Panc1 (cell line): Measurements from ENCODE around the gene SEMA5B. TPM values are rescaled to one million over a fixed set of nuclear protein-coding genes. Genes with fewer than 3 reads are reported as not detected.

Experiments
- ATAC-seq: fragments of 200-7000 bp; cut with Tn5 transposase; 2 replicates; pipeline ENCODE4 v1.9.1; 2020; ENCODE audit warnings: mild to moderate bottlenecking, moderate library complexity
- BruUV-seq: library from RNA; stranded (reverse); fragments of 400-500 nt; replicated peaks from 2 replicates; lab custom pipeline; 2021; lab: Mats Ljungman, UMichigan
- CTCF ChIA-PET: fragments of 300-600 bp; sonication (Branson Sonifier 250); formaldehyde crosslinking; loops from one replicate; lab custom pipeline; 2022; ENCODE audit warnings: antibody characterized with exemption; lab: Charles Lee
- POLR2A ChIA-PET: fragments of 300-600 bp; sonication (Branson Sonifier 250); formaldehyde crosslinking; loops from one replicate; lab custom pipeline; 2022; ENCODE audit warnings: antibody characterized with exemption; lab: Charles Lee
- DNase-seq: peaks from one replicate; pipeline ENCODE4 v3.0.0-alpha.2; 2010; ENCODE audit warnings: low read depth, low spot score
- H3K27ac ChIP-seq: 2 replicates; pipeline ENCODE4 v1.5.1; 2011; ENCODE audit warnings: mild to moderate bottlenecking, low read length, inconsistent platforms
- H3K27me3 ChIP-seq: fragments of 200-500 bp; sonication (Bioruptor generic); 2 replicates; pipeline ENCODE4 v1.6.0; 2014; ENCODE audit warnings: low read length, inconsistent platforms; ENCODE audit not compliant: control insufficient read depth, insufficient read depth
- H3K36me3 ChIP-seq: fragments of 200-500 bp; sonication (Bioruptor generic); 2 replicates; pipeline ENCODE4 v1.5.1; 2014; ENCODE audit warnings: inconsistent platforms, mild to moderate bottlenecking, low read length, moderate library complexity; ENCODE audit not compliant: control insufficient read depth, insufficient read depth
- H3K4me1 ChIP-seq: 2 replicates; pipeline ENCODE4 v1.5.1; 2011; ENCODE audit warnings: inconsistent platforms, mild to moderate bottlenecking, low read length, moderate library complexity; ENCODE audit not compliant: control insufficient read depth, insufficient read depth
- H3K4me3 ChIP-seq, 2 experiments: 2 replicates each; pipeline ENCODE4 v1.5.1; 2011 to 2012; ENCODE audit warnings: low read depth in 2 of 2, low read length in 2 of 2, mild to moderate bottlenecking in 2 of 2, inconsistent platforms in 1 of 2, moderate library complexity in 1 of 2
- H3K9me3 ChIP-seq: fragments of 200-500 bp; sonication (Bioruptor generic); 2 replicates; pipeline ENCODE4 v1.5.1; 2014; ENCODE audit warnings: low read depth, mild to moderate bottlenecking, inconsistent platforms, low read length, moderate library complexity; ENCODE audit not compliant: control insufficient read depth, insufficient read depth
- POLR2AphosphoS5 ChIP-seq: IDR thresholded peaks from 2 replicates; pipeline ENCODE4 v1.6.1; 2012; ENCODE audit warnings: mild to moderate bottlenecking, low read depth, low read length, moderate library complexity
- SIN3A ChIP-seq: IDR thresholded peaks from 2 replicates; pipeline ENCODE4 v1.6.1; 2012; ENCODE audit warnings: low read depth, mild to moderate bottlenecking, low read length, moderate library complexity, borderline replicate concordance; ENCODE audit not compliant: insufficient read depth
- TCF7L2 ChIP-seq: IDR thresholded peaks from 2 replicates; pipeline ENCODE4 v1.6.1; 2011; ENCODE audit warnings: mild to moderate bottlenecking, low read depth, low read length, inconsistent platforms
- in situ Hi-C: cut with HindIII; loops from 2 replicates; pipeline ENCODE4 v1.10.0; 2016; ENCODE audit warnings: low sequenced_read_pairs, low pct_unique_long_range_greater_than_20kb
- intact Hi-C: fragments of 100-400 bp; cut with micrococcal nuclease; formaldehyde crosslinking; loops from one replicate; pipeline ENCODE4 v1.10.0; 2022; ENCODE audit not compliant: unreplicated experiment
- total RNA-seq: library from RNA; stranded (reverse); gene quantifications from one replicate; pipeline ENCODE4 v1.2.1, GENCODE V29; 2021; ENCODE audit not compliant: unreplicated experiment
- TF ChIP-seq, protein P1 (sequence below): fragments of 450-650 bp; IDR thresholded peaks from 2 replicates; pipeline ENCODE4 v1.5.1; 2017; ENCODE audit warnings: mild to moderate bottlenecking
- TF ChIP-seq, protein P2 (sequence below), 2 experiments: IDR thresholded peaks; 2 replicates each; pipeline ENCODE4 v1.6.1; 2011 to 2012; ENCODE audit warnings: low read depth in 2 of 2, control low read depth in 1 of 2, low read length in 1 of 2, mild to moderate bottlenecking in 1 of 2, moderate library complexity in 1 of 2; ENCODE audit not compliant: insufficient read depth in 1 of 2

Gene SEMA5B
- total RNA-seq, 1 experiment from 2014 or later: 1.2 TPM

DNA sequence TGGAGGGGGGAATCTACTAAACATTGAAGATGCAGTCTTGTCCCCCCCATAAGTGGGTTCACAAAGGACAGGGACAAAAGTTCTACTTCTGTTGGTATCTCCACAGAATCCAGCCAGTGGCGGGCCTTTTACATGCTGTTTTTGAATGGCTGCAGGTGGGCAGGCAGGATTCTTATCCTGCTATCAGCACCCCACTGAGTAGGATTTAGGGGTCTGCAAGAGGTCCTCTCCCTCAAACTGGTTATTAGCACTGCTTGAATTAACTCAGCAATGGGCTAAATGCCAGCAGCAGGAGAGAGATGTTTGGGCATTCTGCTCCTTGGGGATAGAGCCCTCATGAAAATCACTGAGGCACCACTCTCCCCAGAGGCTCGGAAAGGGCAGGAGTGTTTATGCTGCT lies 40.3 kb downstream of the SEMA5B start:
- Histone ChIP-seq H3K9me3 (no peaks in the 10 kb centered on the region), H3K27me3 (peaks cover 36% of the 10 kb centered on the region), H3K36me3 (no peaks in the 10 kb centered on the region), H3K4me3 (no peak overlapping the region), H3K27ac (no peak overlapping the region), H3K4me1 (peaks cover 4% of the 10 kb centered on the region)
- intact Hi-C loops (no loop called here), in situ Hi-C loops (no loop called here)
- BruUV-seq: no TSS peak
- TF ChIP-seq, protein P1, sequence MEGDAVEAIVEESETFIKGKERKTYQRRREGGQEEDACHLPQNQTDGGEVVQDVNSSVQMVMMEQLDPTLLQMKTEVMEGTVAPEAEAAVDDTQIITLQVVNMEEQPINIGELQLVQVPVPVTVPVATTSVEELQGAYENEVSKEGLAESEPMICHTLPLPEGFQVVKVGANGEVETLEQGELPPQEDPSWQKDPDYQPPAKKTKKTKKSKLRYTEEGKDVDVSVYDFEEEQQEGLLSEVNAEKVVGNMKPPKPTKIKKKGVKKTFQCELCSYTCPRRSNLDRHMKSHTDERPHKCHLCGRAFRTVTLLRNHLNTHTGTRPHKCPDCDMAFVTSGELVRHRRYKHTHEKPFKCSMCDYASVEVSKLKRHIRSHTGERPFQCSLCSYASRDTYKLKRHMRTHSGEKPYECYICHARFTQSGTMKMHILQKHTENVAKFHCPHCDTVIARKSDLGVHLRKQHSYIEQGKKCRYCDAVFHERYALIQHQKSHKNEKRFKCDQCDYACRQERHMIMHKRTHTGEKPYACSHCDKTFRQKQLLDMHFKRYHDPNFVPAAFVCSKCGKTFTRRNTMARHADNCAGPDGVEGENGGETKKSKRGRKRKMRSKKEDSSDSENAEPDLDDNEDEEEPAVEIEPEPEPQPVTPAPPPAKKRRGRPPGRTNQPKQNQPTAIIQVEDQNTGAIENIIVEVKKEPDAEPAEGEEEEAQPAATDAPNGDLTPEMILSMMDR: no peak
- TF ChIP-seq TCF7L2 (no peak), POLR2AphosphoS5 (no peak), SIN3A (no peak)
- TF ChIP-seq, protein P2, sequence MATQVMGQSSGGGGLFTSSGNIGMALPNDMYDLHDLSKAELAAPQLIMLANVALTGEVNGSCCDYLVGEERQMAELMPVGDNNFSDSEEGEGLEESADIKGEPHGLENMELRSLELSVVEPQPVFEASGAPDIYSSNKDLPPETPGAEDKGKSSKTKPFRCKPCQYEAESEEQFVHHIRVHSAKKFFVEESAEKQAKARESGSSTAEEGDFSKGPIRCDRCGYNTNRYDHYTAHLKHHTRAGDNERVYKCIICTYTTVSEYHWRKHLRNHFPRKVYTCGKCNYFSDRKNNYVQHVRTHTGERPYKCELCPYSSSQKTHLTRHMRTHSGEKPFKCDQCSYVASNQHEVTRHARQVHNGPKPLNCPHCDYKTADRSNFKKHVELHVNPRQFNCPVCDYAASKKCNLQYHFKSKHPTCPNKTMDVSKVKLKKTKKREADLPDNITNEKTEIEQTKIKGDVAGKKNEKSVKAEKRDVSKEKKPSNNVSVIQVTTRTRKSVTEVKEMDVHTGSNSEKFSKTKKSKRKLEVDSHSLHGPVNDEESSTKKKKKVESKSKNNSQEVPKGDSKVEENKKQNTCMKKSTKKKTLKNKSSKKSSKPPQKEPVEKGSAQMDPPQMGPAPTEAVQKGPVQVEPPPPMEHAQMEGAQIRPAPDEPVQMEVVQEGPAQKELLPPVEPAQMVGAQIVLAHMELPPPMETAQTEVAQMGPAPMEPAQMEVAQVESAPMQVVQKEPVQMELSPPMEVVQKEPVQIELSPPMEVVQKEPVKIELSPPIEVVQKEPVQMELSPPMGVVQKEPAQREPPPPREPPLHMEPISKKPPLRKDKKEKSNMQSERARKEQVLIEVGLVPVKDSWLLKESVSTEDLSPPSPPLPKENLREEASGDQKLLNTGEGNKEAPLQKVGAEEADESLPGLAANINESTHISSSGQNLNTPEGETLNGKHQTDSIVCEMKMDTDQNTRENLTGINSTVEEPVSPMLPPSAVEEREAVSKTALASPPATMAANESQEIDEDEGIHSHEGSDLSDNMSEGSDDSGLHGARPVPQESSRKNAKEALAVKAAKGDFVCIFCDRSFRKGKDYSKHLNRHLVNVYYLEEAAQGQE (IDR thresholded peaks at IDR 0.05; ENCODE audit: insufficient read depth in 1 of 2, low read depth in 2 of 2, low read length in 1 of 2): no peak
- ChIA-PET POLR2A (no interaction called here), CTCF (no interaction called here)
- no peak for DNase-seq
- no peak for ATAC-seq

DNA sequence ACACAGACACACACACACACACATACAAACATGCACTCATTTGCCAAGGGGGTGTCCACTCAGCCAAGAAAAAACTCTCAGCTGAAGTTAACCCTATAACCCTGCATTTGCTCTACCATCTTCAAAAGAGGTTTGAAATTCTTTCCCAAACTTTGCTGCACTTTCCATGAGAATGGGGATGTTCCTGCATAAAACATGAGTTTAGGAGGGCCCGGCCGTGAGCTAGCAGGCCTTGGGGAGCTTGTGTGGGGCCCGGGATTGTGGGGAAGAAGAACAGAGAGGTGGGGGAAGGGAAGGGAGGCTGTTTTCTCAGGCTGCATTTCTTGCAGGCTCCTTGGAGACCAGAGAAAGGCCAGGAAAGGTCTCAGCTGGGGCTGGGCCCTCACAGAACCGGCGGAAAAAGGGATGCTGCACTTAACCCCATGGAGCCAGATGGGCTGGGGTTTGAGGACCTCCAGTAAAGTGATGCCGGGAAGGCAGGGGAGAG lies 40.8 kb downstream of the SEMA5B start:
- Histone ChIP-seq H3K9me3 (no peaks in the 10 kb centered on the region), H3K4me1 (no peaks in the 10 kb centered on the region; the same call in 1 of the 2 replicates), H3K27ac (no peak overlapping the region), H3K36me3 (no peaks in the 10 kb centered on the region), H3K27me3 (peaks cover 32% of the 10 kb centered on the region), H3K4me3 (no peak overlapping the region)
- intact Hi-C loops (no loop called here), in situ Hi-C loops (no loop called here)
- TF ChIP-seq, protein P2 (IDR thresholded peaks at IDR 0.05; ENCODE audit: insufficient read depth in 1 of 2, low read depth in 2 of 2, low read length in 1 of 2): no peak
- TF ChIP-seq, protein P1: no peak
- no peak for TF ChIP-seq SIN3A
- ATAC-seq (no peak), DNase-seq (no peak)
- ChIA-PET POLR2A (no interaction called here), CTCF (no interaction called here)
- no TSS peak for BruUV-seq
